Measurements from ENCODE around the gene SH3BP2.

Gene SH3BP2

GRCh38 chr4:2767705-2768074, 25.2 kb upstream of the SH3BP2 start:
- Histone ChIP-seq H2AFZ (ENCODE audit: insufficient read depth, low read length, poor library complexity) (no peak overlapping the region), H3K27me3 (ENCODE audit: insufficient read depth, low read length) (no peaks in the 10 kb centered on the region), H3K4me2 (ENCODE audit: low read length) (no peak overlapping the region), H3K9ac (ENCODE audit: low read length) (no peak overlapping the region), H3K4me1 (ENCODE audit: control insufficient read depth in 1 of 2, insufficient read depth in 2 of 2, low read length in 2 of 2) (peaks cover 7 to 10% of the 10 kb centered on the region in 2 experiments), H4K8ac (ENCODE audit: low read depth, low read length) (no peak overlapping the region), H3K27ac (ENCODE audit: low read depth, low read length) (no peak overlapping the region), H2BK120ac (ENCODE audit: insufficient read depth, low read length, poor library complexity) (no peak overlapping the region), H3K4ac (ENCODE audit: low read depth, low read length) (no peak overlapping the region), H2AK5ac (ENCODE audit: low read length) (no peak overlapping the region), H2BK5ac (ENCODE audit: low read depth, low read length, poor library complexity) (no peak overlapping the region), H3K36me3 (ENCODE audit: control insufficient read depth in 1 of 2, insufficient read depth in 2 of 2, low read length in 2 of 2) (no peaks in the 10 kb centered on the region), H2BK12ac (ENCODE audit: low read length) (no peak overlapping the region), H3K14ac (ENCODE audit: low read length) (no peak overlapping the region), H3K9me3 (ENCODE audit: insufficient read depth, low read depth, low read length) (no peaks in the 10 kb centered on the region), H4K91ac (ENCODE audit: low read depth, low read length) (no peak overlapping the region), H4K12ac (ENCODE audit: low read depth, low read length) (no peak overlapping the region), H3K79me2 (ENCODE audit: control insufficient read depth, insufficient read depth, low read length, poor library complexity) (no peaks in the 10 kb centered on the region), H3K23ac (ENCODE audit: low read length) (no peak overlapping the region), H3K4me3 (ENCODE audit: low read depth, low read length) (peak overlapping the region; percentile 15), H3K18ac (ENCODE audit: low read length) (no peak overlapping the region), H3K79me1 (ENCODE audit: low read length) (no peaks in the 10 kb centered on the region)
- WGBS (ENCODE audit: extremely low coverage, insufficient coverage, insufficient read length), result no CpG with 5 or more reads among the region's 11 CpGs
- no peak for DNase-seq

GRCh38 chr4:2768124-2768523, 24.8 kb upstream of the SH3BP2 start:
- H3K4me2 ChIP-seq (ENCODE audit: low read length), result no peak overlapping the region
- no peaks in the 10 kb centered on the region for H3K79me1 ChIP-seq (ENCODE audit: low read length)
- H3K4me3 ChIP-seq (ENCODE audit: low read depth, low read length), result no peak overlapping the region
- H4K12ac ChIP-seq (ENCODE audit: low read depth, low read length), result no peak overlapping the region
- no peak overlapping the region for H3K4ac ChIP-seq (ENCODE audit: low read depth, low read length)
- no peak overlapping the region for H4K8ac ChIP-seq (ENCODE audit: low read depth, low read length)
- H3K36me3 ChIP-seq (ENCODE audit: control insufficient read depth in 1 of 2, insufficient read depth in 2 of 2, low read length in 2 of 2), result no peaks in the 10 kb centered on the region
- H2AK5ac ChIP-seq (ENCODE audit: low read length), result no peak overlapping the region
- DNase-seq, result no peak
- H2BK12ac ChIP-seq (ENCODE audit: low read length), result no peak overlapping the region
- no peak overlapping the region for H3K14ac ChIP-seq (ENCODE audit: low read length)
- no peak overlapping the region for H4K91ac ChIP-seq (ENCODE audit: low read depth, low read length)
- no peak overlapping the region for H2BK120ac ChIP-seq (ENCODE audit: insufficient read depth, low read length, poor library complexity)
- H3K18ac ChIP-seq (ENCODE audit: low read length), result no peak overlapping the region
- peaks cover 7 to 10% of the 10 kb centered on the region in 2 experiments for H3K4me1 ChIP-seq (ENCODE audit: control insufficient read depth in 1 of 2, insufficient read depth in 2 of 2, low read length in 2 of 2)
- H3K79me2 ChIP-seq (ENCODE audit: control insufficient read depth, insufficient read depth, low read length, poor library complexity), result no peaks in the 10 kb centered on the region
- no peak overlapping the region for H3K23ac ChIP-seq (ENCODE audit: low read length)
- H3K9ac ChIP-seq (ENCODE audit: low read length), result no peak overlapping the region
- H2BK5ac ChIP-seq (ENCODE audit: low read depth, low read length, poor library complexity), result no peak overlapping the region
- H3K9me3 ChIP-seq (ENCODE audit: insufficient read depth, low read depth, low read length), result no peaks in the 10 kb centered on the region
- H3K27ac ChIP-seq (ENCODE audit: low read depth, low read length), result no peak overlapping the region
- no peaks in the 10 kb centered on the region for H3K27me3 ChIP-seq (ENCODE audit: insufficient read depth, low read length)
- no peak overlapping the region for H2AFZ ChIP-seq (ENCODE audit: insufficient read depth, low read length, poor library complexity)
- WGBS (ENCODE audit: extremely low coverage, insufficient coverage, insufficient read length), result no CpG with 5 or more reads among the region's 9 CpGs

- Histone ChIP-seq H4K91ac (ENCODE audit: low read depth, low read length) (no peak overlapping the region), H3K27me3 (ENCODE audit: insufficient read depth, low read length) (no peaks in the 10 kb centered on the region), H3K9ac (ENCODE audit: low read length) (no peak overlapping the region), H4K8ac (ENCODE audit: low read depth, low read length) (no peak overlapping the region), H2BK12ac (ENCODE audit: low read length) (no peak overlapping the region), H3K9me3 (ENCODE audit: insufficient read depth, low read depth, low read length) (no peaks in the 10 kb centered on the region), H3K14ac (ENCODE audit: low read length) (no peak overlapping the region), H3K23ac (ENCODE audit: low read length) (no peak overlapping the region), H2AFZ (ENCODE audit: insufficient read depth, low read length, poor library complexity) (no peak overlapping the region), H3K79me2 (ENCODE audit: control insufficient read depth, insufficient read depth, low read length, poor library complexity) (no peaks in the 10 kb centered on the region), H3K79me1 (ENCODE audit: low read length) (no peaks in the 10 kb centered on the region), H2AK5ac (ENCODE audit: low read length) (no peak overlapping the region), H2BK5ac (ENCODE audit: low read depth, low read length, poor library complexity) (no peak overlapping the region), H3K27ac (ENCODE audit: low read depth, low read length) (no peak overlapping the region), H3K4me2 (ENCODE audit: low read length) (no peak overlapping the region), H2BK120ac (ENCODE audit: insufficient read depth, low read length, poor library complexity) (no peak overlapping the region), H3K4ac (ENCODE audit: low read depth, low read length) (no peak overlapping the region), H3K4me3 (ENCODE audit: low read depth, low read length) (no peak overlapping the region), H3K36me3 (ENCODE audit: control insufficient read depth in 1 of 2, insufficient read depth in 2 of 2, low read length in 2 of 2) (no peaks in the 10 kb centered on the region), H3K18ac (ENCODE audit: low read length) (no peak overlapping the region), H4K12ac (ENCODE audit: low read depth, low read length) (no peak overlapping the region), H3K4me1 (ENCODE audit: control insufficient read depth in 1 of 2, insufficient read depth in 2 of 2, low read length in 2 of 2) (peaks cover 7 to 10% of the 10 kb centered on the region in 2 experiments)
- no peak for DNase-seq
- no CpG with 5 or more reads among the region's 15 CpGs for WGBS (ENCODE audit: extremely low coverage, insufficient coverage, insufficient read length)
Observed at GRCh38 chr4:2768921-2769336, 24.0 kb upstream of the SH3BP2 start.

- Histone ChIP-seq H2BK12ac (ENCODE audit: low read length) (no peak overlapping the region), H3K4me2 (ENCODE audit: low read length) (no peak overlapping the region), H4K91ac (ENCODE audit: low read depth, low read length) (no peak overlapping the region), H3K9me3 (ENCODE audit: insufficient read depth, low read depth, low read length) (no peaks in the 10 kb centered on the region), H4K8ac (ENCODE audit: low read depth, low read length) (no peak overlapping the region), H3K79me2 (ENCODE audit: control insufficient read depth, insufficient read depth, low read length, poor library complexity) (no peaks in the 10 kb centered on the region), H3K4me1 (ENCODE audit: control insufficient read depth in 1 of 2, insufficient read depth in 2 of 2, low read length in 2 of 2) (peaks cover 7 to 10% of the 10 kb centered on the region in 2 experiments), H3K36me3 (ENCODE audit: control insufficient read depth in 1 of 2, insufficient read depth in 2 of 2, low read length in 2 of 2) (no peaks in the 10 kb centered on the region), H2AFZ (ENCODE audit: insufficient read depth, low read length, poor library complexity) (no peak overlapping the region), H3K9ac (ENCODE audit: low read length) (no peak overlapping the region), H3K23ac (ENCODE audit: low read length) (no peak overlapping the region), H3K4me3 (ENCODE audit: low read depth, low read length) (no peak overlapping the region), H3K18ac (ENCODE audit: low read length) (no peak overlapping the region), H3K14ac (ENCODE audit: low read length) (no peak overlapping the region), H3K27me3 (ENCODE audit: insufficient read depth, low read length) (no peaks in the 10 kb centered on the region), H3K4ac (ENCODE audit: low read depth, low read length) (no peak overlapping the region), H3K27ac (ENCODE audit: low read depth, low read length) (no peak overlapping the region), H4K12ac (ENCODE audit: low read depth, low read length) (no peak overlapping the region), H2BK5ac (ENCODE audit: low read depth, low read length, poor library complexity) (no peak overlapping the region), H2AK5ac (ENCODE audit: low read length) (no peak overlapping the region), H2BK120ac (ENCODE audit: insufficient read depth, low read length, poor library complexity) (no peak overlapping the region), H3K79me1 (ENCODE audit: low read length) (no peaks in the 10 kb centered on the region)
- DNase-seq, result no peak
- WGBS (ENCODE audit: extremely low coverage, insufficient coverage, insufficient read length), result no CpG with 5 or more reads among the region's 3 CpGs
Observed at GRCh38 chr4:2771264-2771663, 21.6 kb upstream of the SH3BP2 start.
